Upper lobe of left lung (tissue), 4 donors: ENCODE results near the gene ZKSCAN8.

Source experiments
- CTCF ChIP-seq, 6 experiments: fragments of 450-650 bp in 4 of 6; fragments of 200-600 bp in 2 of 6; sonication (generic) in 2 of 6; IDR thresholded peaks; one replicate each; pipeline ENCODE4 v1.5.1; 2016 to 2019; ENCODE audit warnings: antibody characterized with exemption in 6 of 6
- EP300 ChIP-seq, 4 donors: sonication (generic); formaldehyde crosslinking; IDR thresholded peaks; one replicate each; pipeline ENCODE4 v1.5.1; 2017; ENCODE audit warnings: antibody characterized with exemption in 4 of 4, control low read depth in 2 of 4
- POLR2A ChIP-seq, 4 donors: fragments of 450-650 bp; IDR thresholded peaks; one replicate each; pipeline ENCODE4 v1.5.1; 2016 to 2017; ENCODE audit warnings: antibody characterized with exemption in 4 of 4, mild to moderate bottlenecking in 2 of 4
- POLR2AphosphoS5 ChIP-seq, 2 donors: sonication (generic); formaldehyde crosslinking; IDR thresholded peaks; one replicate each; pipeline ENCODE4 v1.5.1; 2017; ENCODE audit warnings: antibody characterized with exemption in 2 of 2

- TF ChIP-seq CTCF (IDR thresholded peaks at IDR 0.05) = no peak
- TF ChIP-seq EP300 (IDR thresholded peaks at IDR 0.05) = no peak
- no peak for TF ChIP-seq POLR2AphosphoS5 (IDR thresholded peaks at IDR 0.05)
- no peak for TF ChIP-seq POLR2A (IDR thresholded peaks at IDR 0.05)
These were observed 46.7 kb downstream of the ZKSCAN8 start for GRCh38 chr6:28188111-28188979.
